ENCODE data around the gene TFAP2E.

The TFAP2E gene

DNA sequence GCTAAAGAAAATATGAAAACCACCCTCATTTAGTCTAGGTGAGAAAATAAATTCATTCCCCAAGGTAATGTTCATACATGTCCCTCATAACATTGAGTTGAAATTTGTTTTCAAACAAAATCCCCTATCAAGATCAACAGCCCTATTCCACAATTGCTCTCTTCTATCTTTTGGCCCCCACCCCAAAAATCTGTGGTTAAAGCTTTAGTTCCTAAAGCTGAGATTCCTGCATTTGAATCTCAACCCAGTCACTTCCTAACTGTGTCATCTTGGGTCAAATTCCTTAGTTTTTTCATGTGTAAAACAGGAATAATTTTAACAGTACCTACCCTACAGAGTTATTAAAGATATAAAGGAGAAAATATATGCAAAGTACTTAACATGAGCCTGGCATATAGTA, 37.9 kb upstream of the TFAP2E start:
- TF ChIP-seq, protein P1, sequence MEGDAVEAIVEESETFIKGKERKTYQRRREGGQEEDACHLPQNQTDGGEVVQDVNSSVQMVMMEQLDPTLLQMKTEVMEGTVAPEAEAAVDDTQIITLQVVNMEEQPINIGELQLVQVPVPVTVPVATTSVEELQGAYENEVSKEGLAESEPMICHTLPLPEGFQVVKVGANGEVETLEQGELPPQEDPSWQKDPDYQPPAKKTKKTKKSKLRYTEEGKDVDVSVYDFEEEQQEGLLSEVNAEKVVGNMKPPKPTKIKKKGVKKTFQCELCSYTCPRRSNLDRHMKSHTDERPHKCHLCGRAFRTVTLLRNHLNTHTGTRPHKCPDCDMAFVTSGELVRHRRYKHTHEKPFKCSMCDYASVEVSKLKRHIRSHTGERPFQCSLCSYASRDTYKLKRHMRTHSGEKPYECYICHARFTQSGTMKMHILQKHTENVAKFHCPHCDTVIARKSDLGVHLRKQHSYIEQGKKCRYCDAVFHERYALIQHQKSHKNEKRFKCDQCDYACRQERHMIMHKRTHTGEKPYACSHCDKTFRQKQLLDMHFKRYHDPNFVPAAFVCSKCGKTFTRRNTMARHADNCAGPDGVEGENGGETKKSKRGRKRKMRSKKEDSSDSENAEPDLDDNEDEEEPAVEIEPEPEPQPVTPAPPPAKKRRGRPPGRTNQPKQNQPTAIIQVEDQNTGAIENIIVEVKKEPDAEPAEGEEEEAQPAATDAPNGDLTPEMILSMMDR (IDR thresholded peaks at IDR 0.05), result no peak

DNA sequence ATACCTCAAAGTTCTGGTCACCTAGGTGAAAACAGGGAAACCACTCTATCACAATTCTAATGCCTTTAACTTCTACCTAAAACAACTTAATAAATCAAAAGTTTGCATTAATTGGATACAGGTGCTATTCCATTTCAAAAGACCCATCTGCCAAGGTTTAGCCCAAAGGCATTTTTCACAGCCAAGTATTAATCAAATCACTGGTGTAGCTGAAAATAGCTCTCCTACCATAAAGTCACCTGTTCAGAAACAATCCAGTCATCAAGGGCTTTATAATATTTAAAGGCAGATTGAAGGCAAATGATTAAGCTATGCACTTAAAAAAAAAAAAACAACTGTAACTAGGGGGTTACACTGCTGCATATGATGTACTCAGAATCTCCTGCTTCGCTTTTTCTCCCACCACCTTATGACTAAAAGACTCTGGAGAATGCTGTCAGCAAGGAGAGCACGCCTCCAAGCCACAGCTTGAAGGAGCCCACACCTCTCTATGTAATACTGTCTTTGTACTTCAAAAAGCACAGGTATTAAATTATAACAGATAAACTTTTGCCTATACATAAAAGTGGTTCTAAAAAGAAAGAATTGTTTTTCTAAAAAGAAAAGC, 36.5 kb upstream of the TFAP2E start:
- TF ChIP-seq, protein P1 (IDR thresholded peaks at IDR 0.05), result no peak

DNA sequence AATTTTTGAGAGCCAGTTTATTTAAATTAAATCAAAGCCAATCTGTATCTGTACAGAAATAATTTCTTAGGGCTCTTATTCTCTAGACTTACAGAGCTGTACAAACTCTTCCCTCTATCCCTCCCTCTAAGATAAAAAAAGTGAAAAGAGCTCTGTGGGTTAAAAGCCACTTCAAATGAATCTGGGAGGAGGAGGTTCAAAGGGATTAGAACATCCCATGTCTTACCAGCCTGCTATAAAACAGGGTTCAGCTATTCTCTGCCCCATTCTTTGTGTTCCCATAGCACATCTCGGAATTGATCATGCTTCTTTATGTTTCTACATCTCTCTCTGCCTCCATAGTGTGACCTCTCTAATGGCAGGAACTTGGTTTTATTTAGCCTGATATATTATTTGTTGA, 35.3 kb upstream of the TFAP2E start:
- TF ChIP-seq, protein P1 (IDR thresholded peaks at IDR 0.05), result no peak

DNA sequence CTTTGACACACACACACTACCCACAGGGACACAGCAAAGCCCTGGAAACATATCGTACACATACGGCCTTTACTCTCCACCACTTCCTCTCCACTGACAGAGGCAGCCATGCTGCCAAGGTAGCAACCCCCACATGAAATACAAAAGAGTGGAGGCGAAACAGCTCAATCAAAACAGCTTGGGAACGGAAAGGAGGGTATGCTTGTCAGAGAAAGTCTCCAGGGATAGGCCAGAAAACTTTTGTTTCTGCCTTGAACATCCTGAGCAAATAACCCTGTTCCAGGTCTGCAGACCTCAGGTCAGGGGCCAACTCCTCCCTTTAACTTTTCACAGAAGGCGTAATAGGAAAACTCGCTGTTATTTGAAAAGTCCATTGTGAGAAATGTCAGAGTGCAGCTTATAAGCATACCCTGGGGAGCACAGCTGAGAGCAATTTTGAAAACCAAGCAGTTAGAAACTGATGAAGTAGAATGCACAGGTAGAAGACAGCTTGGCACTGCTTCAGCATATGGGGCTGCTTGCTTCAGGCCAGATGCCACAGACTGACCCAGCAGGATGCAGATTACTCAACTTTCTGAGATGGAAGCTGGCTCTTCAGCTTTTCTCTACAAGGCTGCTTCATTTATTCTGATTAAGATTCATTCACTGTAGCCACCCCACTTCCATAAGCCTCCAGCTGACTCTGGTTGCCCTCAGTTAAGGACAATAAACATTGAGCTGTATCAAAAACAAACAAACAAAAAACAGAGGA, 33.9 kb upstream of the TFAP2E start:
- TF ChIP-seq, protein P1 (IDR thresholded peaks at IDR 0.05), result no peak

DNA sequence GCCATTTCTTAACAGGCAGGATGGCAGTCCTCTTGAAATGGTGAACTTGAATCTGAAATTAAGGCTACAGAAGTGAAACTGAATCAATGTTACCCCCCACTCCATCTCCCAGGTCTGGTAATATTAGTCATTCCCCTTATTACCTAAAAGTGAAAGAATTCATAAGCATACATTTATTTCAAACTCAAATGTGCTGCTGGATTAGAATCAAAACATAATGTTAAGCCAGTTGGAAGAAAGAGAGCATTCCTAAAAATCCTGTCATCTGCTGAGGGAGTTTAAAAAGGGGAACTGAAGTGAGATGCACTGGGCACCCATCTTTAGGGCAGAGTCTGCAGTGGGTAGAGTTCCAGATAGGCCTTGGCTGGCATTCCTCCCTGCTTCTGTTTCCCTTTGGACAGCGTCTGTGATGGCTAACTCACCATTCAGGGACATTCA, 33.3 kb upstream of the TFAP2E start:
- TF ChIP-seq, protein P1 (IDR thresholded peaks at IDR 0.05), result no peak

DNA sequence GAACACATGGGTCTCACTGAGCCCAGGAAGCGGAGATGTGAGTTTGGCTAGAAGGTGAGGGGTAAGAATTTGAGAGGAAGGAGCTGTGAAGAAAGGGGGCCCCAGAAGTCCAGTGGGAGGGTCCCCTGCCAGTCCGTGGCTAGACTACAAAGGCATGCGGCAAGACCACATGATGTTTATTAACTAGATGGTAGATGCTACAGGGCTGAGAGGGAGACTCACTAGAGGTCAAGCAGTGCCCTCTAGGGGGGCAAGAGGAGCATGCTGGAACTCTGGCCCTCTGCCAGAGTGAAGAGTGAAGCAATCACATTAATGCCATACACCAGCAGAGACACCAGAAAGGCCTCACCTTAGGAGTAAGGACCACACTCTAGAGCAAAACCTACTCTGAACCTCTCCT, 28.1 kb upstream of the TFAP2E start:
- TF ChIP-seq, protein P1 (IDR thresholded peaks at IDR 0.05), result peak; percentile 21; the same call in 1 of the 2 replicates

DNA sequence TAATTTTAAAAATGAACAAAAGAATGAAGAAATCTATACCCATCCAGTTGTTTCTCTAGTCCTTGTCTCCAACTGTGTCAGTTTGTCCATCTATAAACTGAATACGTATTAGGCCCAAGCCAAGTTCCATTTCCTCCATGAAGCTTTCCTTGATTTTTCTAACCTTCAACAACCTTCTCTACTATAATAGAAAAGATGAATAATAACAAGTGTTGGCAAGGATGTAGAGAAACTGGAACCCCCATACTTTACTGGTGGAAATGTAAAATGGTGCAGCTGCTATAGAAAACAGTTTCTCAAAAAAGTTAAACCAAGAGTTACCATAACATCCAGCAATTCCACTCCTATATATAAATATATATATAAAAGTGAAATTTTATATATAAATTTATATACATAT, 26.5 kb upstream of the TFAP2E start:
- TF ChIP-seq, protein P1 (IDR thresholded peaks at IDR 0.05), result no peak
